ENCODE measurements around the gene L3MBTL1.

The L3MBTL1 gene

DNA sequence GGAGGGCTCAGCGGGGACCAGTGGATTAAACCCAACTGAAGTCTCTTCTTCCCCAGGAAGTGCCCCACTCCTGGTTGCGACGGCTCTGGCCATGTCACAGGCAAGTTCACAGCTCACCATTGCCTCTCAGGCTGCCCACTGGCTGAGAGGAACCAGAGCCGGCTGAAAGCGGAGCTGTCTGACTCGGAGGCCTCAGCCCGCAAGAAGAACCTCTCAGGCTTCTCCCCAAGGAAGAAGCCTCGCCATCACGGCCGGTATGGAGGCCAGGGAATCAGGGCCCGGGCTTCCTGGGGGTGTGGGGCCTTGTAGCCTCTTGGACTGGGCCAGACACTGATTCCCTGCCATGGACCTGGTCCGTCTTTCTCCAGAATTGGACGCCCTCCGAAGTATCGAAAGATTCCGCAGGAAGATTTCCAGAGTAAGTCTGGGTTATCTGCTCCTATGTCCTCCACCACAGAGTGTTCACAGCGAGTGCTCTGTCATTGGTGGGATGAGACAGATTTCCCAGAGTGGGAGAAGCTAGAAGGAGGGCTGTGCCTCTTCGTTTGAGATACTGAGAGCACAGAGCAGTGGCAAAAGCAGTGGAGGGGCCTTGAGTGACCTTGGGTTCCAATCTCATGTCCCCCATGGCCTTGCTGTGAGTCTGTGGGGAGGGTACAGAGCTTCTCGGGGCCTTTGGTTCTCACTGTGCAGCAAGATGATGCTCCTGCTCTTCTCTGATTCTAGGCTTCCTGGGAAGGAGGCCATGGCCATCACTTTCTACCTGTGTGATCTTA is 28.7 kb downstream of the L3MBTL1 start:
- Histone ChIP-seq H3K4me1 (ENCODE audit: control insufficient read depth, insufficient read depth, low read length, unreplicated experiment) (peaks cover 16% of the 10 kb centered on the region), H3K36me3 (ENCODE audit: insufficient read depth, low read length) (no peaks in the 10 kb centered on the region), H3K79me2 (ENCODE audit: control insufficient read depth, insufficient read depth, low read length, unreplicated experiment) (no peaks in the 10 kb centered on the region), H2AFZ (ENCODE audit: low read length, unreplicated experiment) (no peak overlapping the region), H3K27ac (ENCODE audit: low read depth, low read length) (no peak overlapping the region), H3K4me3 (ENCODE audit: low read depth, low read length) (no peak overlapping the region), H3K27me3 (ENCODE audit: insufficient read depth, low read length) (no peaks in the 10 kb centered on the region)

DNA sequence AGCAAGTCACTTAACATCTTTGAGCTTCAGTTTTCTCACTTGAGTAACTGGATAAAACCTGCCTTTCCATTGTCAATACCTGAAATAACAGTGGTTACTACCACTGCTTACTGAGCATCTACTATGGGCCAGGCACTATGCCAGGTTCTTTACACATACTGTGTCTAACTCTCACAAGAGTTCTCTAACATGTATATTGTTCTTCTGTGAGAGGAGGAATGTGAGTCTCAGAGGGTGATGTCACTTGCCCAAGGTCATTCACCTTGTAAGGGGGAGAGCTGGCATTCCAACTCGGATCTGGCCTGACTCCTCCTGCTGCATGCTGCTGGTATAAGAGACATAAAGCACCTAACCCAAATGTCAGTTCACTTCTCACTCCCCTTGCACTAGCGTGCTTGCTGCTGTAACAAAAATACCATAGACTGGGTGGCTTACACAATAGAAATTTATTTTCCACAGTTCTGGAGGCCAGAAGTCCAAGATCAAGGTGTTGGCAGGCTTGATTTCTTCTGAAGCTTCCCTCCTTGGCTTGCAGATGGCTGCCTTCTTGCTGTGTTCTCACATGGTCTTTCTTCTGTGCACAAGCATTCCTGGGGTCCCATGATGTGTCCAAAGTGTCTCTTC is 29.4 kb downstream of the L3MBTL1 start:
- Histone ChIP-seq H3K4me3 (ENCODE audit: low read depth, low read length) (no peak overlapping the region), H3K79me2 (ENCODE audit: control insufficient read depth, insufficient read depth, low read length, unreplicated experiment) (no peaks in the 10 kb centered on the region), H2AFZ (ENCODE audit: low read length, unreplicated experiment) (no peak overlapping the region), H3K36me3 (ENCODE audit: insufficient read depth, low read length) (no peaks in the 10 kb centered on the region), H3K4me1 (ENCODE audit: control insufficient read depth, insufficient read depth, low read length, unreplicated experiment) (peaks cover 20% of the 10 kb centered on the region), H3K27ac (ENCODE audit: low read depth, low read length) (no peak overlapping the region), H3K27me3 (ENCODE audit: insufficient read depth, low read length) (no peaks in the 10 kb centered on the region)

DNA sequence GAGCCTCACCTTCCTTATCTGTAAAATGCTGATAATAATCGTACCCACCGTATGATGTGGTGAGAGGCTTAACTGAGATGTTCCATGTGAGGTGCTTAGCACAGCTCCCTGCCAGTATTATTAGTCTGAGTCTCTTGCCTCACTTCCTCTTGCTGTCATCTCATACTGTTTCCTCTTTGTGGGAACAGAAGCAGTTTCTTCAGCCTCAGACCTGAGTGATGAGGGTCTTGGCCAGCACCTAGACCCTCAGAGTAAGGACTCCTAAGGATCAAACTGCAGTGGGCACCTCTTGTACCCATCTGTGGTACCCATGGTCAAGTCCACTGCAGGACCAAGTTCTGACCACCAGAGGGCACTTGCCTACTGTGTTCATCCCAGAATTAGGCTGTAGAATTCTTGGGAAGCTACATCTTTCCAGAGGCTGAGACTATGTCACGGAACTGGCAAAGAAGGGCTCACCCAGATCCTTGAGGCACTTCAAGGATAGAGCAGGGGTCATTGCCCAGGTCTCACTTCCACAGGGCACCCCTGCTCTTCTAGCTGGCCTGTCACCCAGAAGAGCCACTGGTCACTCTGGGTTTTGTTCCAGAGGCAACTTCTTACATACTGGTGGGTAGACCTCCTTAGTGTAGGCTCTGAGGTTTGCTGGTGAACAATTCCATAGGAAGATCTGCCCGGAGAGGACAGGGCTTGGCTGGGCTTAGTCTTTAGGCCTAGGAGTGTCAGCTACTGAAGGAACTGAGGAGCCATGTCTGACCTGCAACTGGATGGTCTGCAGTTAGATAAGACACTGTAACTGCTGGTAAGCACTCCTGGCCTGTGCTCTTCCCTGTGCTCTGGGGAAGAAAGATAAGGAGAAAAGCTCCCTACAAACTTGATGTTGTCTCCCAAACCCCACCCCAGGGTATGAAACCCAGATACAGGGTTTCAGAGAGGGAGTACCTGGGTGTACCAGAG is 30.7 kb downstream of the L3MBTL1 start:
- no peak overlapping the region for H3K27ac ChIP-seq (ENCODE audit: low read depth, low read length)
- no peaks in the 10 kb centered on the region for H3K79me2 ChIP-seq (ENCODE audit: control insufficient read depth, insufficient read depth, low read length, unreplicated experiment)
- H3K27me3 ChIP-seq (ENCODE audit: insufficient read depth, low read length), result no peaks in the 10 kb centered on the region
- H3K36me3 ChIP-seq (ENCODE audit: insufficient read depth, low read length), result no peaks in the 10 kb centered on the region
- H3K4me3 ChIP-seq (ENCODE audit: low read depth, low read length), result no peak overlapping the region
- H3K4me1 ChIP-seq (ENCODE audit: control insufficient read depth, insufficient read depth, low read length, unreplicated experiment), result peaks cover 15% of the 10 kb centered on the region
- H2AFZ ChIP-seq (ENCODE audit: low read length, unreplicated experiment), result no peak overlapping the region

DNA sequence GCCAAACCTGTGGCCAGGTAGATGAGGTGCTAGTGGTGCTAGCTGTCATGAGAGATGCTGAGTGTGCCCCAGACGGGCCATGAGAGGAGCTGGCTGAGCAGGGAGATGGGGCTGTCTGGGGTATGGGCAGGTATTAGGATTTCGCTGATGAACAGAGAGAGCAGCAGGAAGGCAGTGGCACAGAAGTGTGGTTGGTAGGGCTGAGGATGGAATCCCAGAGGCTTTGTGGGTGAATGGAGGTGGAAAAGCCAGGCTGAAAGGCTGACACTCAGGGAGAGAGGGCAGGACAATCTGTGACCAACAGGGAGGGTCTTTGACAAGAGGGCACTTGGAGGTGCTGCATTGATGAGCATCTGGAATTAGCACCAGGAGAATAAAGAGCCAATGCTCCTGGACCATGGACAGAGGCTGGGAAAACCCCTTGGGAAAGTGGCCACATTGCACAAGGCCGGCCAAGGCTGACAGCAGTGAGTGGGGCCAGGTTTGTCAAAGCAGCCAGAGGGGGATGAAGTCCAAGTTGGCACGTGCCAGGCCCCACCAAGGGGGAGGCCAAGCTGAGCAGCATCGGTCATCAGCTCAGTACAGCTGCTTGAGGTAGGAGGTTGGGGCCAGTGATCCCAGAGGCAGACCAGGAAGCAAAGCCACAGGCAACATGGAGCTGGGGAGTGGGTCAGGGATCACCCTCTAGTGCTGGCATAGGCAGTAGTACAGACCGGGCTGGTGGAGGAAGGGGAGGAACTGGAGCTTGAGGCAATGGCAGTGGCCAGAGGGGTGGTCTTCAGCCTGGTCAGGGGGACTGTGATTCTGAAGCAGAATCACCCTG is 31.6 kb downstream of the L3MBTL1 start:
- Histone ChIP-seq H3K27me3 (ENCODE audit: insufficient read depth, low read length) (no peaks in the 10 kb centered on the region), H3K27ac (ENCODE audit: low read depth, low read length) (no peak overlapping the region), H3K36me3 (ENCODE audit: insufficient read depth, low read length) (no peaks in the 10 kb centered on the region), H3K4me3 (ENCODE audit: low read depth, low read length) (no peak overlapping the region), H3K4me1 (ENCODE audit: control insufficient read depth, insufficient read depth, low read length, unreplicated experiment) (peaks cover 10% of the 10 kb centered on the region), H2AFZ (ENCODE audit: low read length, unreplicated experiment) (no peak overlapping the region), H3K79me2 (ENCODE audit: control insufficient read depth, insufficient read depth, low read length, unreplicated experiment) (no peaks in the 10 kb centered on the region)

DNA sequence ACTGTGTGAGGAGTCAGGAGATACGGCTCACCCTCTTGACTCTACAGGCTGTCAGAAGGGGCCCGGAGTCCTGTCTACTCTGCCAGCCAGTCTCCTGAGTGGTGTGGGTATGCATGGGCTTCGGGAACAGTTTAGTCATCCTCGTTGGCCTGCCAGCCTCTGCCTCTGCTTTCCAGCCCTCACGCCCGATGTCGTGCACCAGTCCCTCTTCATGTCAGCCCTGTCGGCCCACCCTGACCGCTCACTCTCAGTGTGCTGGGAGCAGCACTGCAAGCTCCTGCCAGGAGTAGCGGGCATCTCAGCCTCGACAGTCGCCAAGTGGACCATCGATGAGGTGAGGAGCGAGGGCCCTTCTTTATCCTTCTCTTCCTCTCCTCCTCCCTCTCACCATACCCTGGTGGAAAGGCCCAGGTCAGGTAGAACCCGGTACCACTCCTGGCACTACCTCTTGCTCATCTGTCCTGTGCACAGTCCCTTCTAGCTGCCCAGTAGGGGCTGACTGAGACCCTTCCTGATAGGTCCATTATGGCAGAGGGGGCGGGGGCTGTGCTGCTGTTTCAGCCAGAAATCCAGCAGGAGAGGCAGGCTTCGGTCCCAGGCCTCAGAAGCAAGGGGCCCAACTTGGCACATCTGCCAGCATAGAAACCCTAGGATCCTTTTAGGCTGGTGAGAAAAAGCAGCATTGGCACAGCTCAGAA is 32.6 kb downstream of the L3MBTL1 start:
- Histone ChIP-seq H3K4me3 (ENCODE audit: low read depth, low read length) (no peak overlapping the region), H3K27ac (ENCODE audit: low read depth, low read length) (no peak overlapping the region), H3K27me3 (ENCODE audit: insufficient read depth, low read length) (no peaks in the 10 kb centered on the region), H2AFZ (ENCODE audit: low read length, unreplicated experiment) (no peak overlapping the region), H3K36me3 (ENCODE audit: insufficient read depth, low read length) (no peaks in the 10 kb centered on the region), H3K79me2 (ENCODE audit: control insufficient read depth, insufficient read depth, low read length, unreplicated experiment) (no peaks in the 10 kb centered on the region), H3K4me1 (ENCODE audit: control insufficient read depth, insufficient read depth, low read length, unreplicated experiment) (peaks cover 10% of the 10 kb centered on the region)

DNA sequence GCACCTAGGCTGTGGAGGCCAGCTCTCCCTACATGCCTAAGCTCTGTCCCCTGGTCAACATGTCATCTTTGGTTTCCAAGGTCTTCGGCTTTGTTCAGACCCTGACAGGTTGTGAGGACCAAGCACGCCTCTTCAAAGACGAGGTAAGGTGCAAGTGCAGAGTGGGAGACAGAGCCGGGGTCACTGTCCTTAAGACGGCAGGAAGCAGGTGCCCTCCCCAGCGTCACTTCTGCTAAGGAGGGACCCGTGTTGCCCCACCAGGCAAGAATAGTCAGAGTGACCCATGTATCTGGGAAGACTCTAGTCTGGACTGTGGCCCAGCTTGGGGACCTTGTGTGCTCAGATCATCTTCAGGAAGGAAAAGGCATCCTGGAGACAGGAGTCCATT is 33.2 kb downstream of the L3MBTL1 start:
- Histone ChIP-seq H3K4me3 (ENCODE audit: low read depth, low read length) (no peak overlapping the region), H3K27ac (ENCODE audit: low read depth, low read length) (no peak overlapping the region), H2AFZ (ENCODE audit: low read length, unreplicated experiment) (no peak overlapping the region), H3K27me3 (ENCODE audit: insufficient read depth, low read length) (no peaks in the 10 kb centered on the region), H3K36me3 (ENCODE audit: insufficient read depth, low read length) (no peaks in the 10 kb centered on the region), H3K4me1 (ENCODE audit: control insufficient read depth, insufficient read depth, low read length, unreplicated experiment) (peaks cover 10% of the 10 kb centered on the region), H3K79me2 (ENCODE audit: control insufficient read depth, insufficient read depth, low read length, unreplicated experiment) (no peaks in the 10 kb centered on the region)

DNA sequence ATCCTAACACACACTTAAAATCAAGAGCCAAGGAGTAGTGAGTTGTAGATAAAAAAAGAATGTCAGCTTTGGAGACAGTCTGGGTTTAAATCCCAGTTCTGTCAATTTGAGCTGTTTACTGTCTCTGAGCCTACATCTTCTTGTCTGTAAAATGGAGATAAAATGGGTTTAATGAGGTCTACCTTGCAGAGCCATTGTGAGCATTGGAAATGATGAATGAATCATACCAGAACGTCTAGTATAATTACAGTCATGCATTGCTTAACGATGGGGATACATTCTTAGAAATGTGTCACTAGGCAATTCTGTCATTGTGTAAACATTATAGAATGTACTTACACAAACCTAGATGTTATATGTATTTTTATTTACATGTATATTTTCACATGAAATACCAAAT is 33.7 kb downstream of the L3MBTL1 start:
- H3K4me3 ChIP-seq (ENCODE audit: low read depth, low read length), result no peak overlapping the region
- H3K4me1 ChIP-seq (ENCODE audit: control insufficient read depth, insufficient read depth, low read length, unreplicated experiment), result peaks cover 10% of the 10 kb centered on the region
- no peaks in the 10 kb centered on the region for H3K36me3 ChIP-seq (ENCODE audit: insufficient read depth, low read length)
- H3K27me3 ChIP-seq (ENCODE audit: insufficient read depth, low read length), result no peaks in the 10 kb centered on the region
- H2AFZ ChIP-seq (ENCODE audit: low read length, unreplicated experiment), result no peak overlapping the region
- no peak overlapping the region for H3K27ac ChIP-seq (ENCODE audit: low read depth, low read length)
- no peaks in the 10 kb centered on the region for H3K79me2 ChIP-seq (ENCODE audit: control insufficient read depth, insufficient read depth, low read length, unreplicated experiment)

DNA sequence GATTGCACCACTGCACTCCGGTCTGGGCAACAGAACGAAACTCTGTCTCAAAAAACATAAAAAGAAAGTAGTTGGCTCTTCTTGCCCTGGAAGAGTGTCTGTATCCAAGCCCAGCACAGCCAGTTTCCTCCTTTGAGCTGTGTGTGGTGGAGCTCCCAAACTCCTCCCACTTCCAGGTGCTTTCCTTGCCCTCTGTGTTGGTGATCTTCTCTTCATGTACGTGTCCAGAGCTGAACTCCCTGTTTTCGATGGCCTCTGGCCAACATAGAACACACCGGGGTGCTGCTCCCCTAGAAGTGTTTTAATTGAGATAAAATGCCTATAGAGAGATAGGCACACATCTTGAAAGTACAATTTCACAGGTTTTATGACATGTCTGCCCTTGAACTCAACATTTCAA is 34.7 kb downstream of the L3MBTL1 start:
- no peak overlapping the region for H3K4me3 ChIP-seq (ENCODE audit: low read depth, low read length)
- H3K27ac ChIP-seq (ENCODE audit: low read depth, low read length), result no peak overlapping the region
- H3K79me2 ChIP-seq (ENCODE audit: control insufficient read depth, insufficient read depth, low read length, unreplicated experiment), result no peaks in the 10 kb centered on the region
- H3K36me3 ChIP-seq (ENCODE audit: insufficient read depth, low read length), result no peaks in the 10 kb centered on the region
- H3K4me1 ChIP-seq (ENCODE audit: control insufficient read depth, insufficient read depth, low read length, unreplicated experiment), result peaks cover 10% of the 10 kb centered on the region
- H2AFZ ChIP-seq (ENCODE audit: low read length, unreplicated experiment), result no peak overlapping the region
- H3K27me3 ChIP-seq (ENCODE audit: insufficient read depth, low read length), result no peaks in the 10 kb centered on the region

DNA sequence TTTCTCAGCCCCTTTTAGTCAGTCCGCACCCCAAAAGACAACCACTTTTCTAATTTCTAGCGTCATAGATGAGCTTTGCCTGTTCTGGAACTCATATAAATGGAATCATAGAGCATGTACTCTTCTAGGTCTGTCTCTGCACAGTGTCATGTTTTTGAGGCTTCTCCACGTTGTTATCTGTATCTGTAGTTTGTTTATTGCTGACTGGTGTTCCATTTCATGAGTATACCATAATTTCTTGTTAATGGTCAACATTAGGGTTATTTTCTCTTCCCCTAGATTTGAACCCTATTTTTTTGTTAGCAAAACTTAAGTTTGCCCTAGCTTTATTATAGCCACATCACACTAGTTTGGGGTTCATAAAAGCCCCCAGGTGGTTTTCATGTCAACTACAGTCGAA is 35.2 kb downstream of the L3MBTL1 start:
- no peak overlapping the region for H3K27ac ChIP-seq (ENCODE audit: low read depth, low read length)
- peaks cover 10% of the 10 kb centered on the region for H3K4me1 ChIP-seq (ENCODE audit: control insufficient read depth, insufficient read depth, low read length, unreplicated experiment)
- H3K27me3 ChIP-seq (ENCODE audit: insufficient read depth, low read length), result no peaks in the 10 kb centered on the region
- H3K79me2 ChIP-seq (ENCODE audit: control insufficient read depth, insufficient read depth, low read length, unreplicated experiment), result no peaks in the 10 kb centered on the region
- no peaks in the 10 kb centered on the region for H3K36me3 ChIP-seq (ENCODE audit: insufficient read depth, low read length)
- no peak overlapping the region for H3K4me3 ChIP-seq (ENCODE audit: low read depth, low read length)
- H2AFZ ChIP-seq (ENCODE audit: low read length, unreplicated experiment), result no peak overlapping the region
